ENCODE results near the gene NFAM1.

- TF ChIP-seq CTCF (IDR thresholded peaks at IDR 0.05) (no peak), POLR2A (IDR thresholded peaks at IDR 0.05) (no peak)
Observed at GRCh38 chr22:42356533-42356932, 75.7 kb downstream of the NFAM1 start.
